Measurements from ENCODE around the gene F7.

F7 gene

DNA sequence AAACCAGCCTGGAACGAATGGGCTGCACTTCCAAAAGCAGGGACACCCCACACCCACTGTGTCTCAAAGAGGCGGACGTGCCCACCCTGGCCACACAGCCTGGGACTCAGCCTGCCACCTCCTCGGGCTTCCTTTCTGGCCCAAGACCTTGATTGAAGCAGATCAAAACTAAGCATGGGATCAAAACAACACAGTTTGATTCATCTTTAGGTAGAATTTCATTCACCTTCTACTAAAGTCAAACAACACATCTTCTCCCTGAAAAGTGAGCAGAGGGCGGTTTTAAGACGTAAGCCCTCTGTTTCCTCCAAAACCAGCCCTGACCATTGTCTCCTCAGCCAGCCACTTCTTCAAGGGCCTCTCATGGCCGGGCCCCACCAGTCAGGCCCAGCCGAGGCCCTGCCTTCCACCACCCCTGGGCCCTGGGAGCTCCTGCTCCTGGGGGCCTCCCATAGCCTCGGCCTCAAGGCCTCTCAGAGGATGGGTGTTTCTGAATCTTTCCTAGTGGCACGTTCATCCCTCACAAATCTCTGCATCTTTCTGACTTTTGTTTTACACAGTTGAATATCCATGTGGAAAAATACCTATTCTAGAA is 10.7 kb downstream of the F7 start:
- no peak for DNase-seq (ENCODE audit: low read depth in 2 of 2, low spot score in 1 of 2)

DNA sequence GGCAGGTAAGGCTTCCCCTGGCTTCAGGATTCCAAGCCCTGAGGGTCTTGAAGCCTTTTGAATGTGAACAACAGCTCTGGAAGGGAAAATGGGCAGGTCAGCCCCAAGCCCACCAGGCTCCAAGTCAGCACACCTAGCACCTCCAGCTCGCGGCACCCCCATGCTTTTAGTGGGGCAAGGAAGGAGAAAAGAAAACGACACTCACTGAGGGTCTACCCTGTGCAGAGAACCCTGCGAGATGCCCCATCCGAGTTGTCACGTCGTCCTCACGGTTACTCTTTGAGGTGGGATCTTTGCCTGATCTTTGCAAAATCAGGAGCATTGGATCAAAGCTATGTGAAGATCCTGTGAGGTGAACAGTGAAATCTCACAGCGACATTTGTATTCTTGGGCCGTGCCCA is 11.3 kb downstream of the F7 start:
- DNase-seq (ENCODE audit: low read depth in 2 of 2, low spot score in 1 of 2), result no peak

DNA sequence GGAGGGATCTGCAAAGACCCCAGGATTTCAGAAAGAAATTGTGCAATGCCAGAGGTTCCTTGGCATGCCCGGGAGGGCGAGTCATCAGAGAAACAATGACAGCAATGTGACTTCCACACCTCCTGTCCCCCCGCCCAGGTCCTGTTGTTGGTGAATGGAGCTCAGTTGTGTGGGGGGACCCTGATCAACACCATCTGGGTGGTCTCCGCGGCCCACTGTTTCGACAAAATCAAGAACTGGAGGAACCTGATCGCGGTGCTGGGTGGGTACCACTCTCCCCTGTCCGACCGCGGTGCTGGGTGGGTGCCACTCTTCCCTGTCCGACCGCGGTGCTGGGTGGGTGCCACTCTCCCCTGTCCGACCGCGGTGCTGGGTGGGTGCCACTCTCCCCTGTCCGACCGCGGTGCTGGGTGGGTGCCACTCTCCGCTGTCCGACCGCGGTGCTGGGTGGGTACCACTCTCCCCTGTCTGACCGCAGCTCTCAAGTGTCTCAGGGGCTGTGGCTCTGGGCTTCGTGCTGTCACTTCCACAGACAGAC is 11.8 kb downstream of the F7 start:
- DNase-seq (ENCODE audit: low read depth in 2 of 2, low spot score in 1 of 2), result no peak

DNA sequence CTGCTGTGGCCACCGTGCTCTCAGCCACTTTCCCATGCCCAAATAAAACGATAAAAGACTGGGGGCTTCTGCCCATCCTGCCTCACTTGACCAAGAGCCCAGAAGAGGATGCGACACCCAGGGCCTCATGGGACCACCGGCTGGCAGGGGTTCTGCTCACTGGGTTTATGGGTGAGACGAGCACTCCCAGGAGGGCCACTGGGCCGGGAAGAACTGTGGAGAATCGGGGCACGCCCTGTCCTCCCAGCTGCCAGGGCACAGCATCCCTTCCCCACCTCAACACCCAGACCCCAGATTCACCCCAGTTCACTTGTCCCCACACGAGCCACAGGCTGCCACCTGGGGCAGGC is 12.3 kb downstream of the F7 start:
- DNase-seq (ENCODE audit: low read depth in 2 of 2, low spot score in 1 of 2), result no peak

DNA sequence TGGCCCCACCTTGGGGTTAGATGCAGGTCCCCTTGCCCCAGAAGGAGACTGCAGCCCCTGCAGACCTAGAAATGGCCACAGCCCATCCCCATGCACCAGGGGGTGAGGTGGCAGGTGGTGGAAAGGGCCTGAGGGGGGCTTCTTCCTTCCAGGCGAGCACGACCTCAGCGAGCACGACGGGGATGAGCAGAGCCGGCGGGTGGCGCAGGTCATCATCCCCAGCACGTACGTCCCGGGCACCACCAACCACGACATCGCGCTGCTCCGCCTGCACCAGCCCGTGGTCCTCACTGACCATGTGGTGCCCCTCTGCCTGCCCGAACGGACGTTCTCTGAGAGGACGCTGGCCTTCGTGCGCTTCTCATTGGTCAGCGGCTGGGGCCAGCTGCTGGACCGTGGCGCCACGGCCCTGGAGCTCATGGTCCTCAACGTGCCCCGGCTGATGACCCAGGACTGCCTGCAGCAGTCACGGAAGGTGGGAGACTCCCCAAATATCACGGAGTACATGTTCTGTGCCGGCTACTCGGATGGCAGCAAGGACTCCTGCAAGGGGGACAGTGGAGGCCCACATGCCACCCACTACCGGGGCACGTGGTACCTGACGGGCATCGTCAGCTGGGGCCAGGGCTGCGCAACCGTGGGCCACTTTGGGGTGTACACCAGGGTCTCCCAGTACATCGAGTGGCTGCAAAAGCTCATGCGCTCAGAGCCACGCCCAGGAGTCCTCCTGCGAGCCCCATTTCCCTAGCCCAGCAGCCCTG is 12.8 kb downstream of the F7 start:
- DNase-seq (ENCODE audit: low read depth in 2 of 2, low spot score in 1 of 2), result no peak

DNA sequence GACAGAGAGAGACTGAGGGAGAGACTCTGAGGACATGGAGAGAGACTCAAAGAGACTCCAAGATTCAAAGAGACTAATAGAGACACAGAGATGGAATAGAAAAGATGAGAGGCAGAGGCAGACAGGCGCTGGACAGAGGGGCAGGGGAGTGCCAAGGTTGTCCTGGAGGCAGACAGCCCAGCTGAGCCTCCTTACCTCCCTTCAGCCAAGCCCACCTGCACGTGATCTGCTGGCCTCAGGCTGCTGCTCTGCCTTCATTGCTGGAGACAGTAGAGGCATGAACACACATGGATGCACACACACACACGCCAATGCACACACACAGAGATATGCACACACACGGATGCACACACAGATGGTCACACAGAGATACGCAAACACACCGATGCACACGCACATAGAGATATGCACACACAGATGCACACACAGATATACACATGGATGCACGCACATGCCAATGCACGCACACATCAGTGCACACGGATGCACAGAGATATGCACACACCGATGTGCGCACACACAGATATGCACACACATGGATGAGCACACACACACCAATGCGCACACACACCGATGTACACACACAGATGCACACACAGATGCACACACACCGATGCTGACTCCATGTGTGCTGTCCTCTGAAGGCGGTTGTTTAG is 13.7 kb downstream of the F7 start:
- DNase-seq (ENCODE audit: low read depth in 2 of 2, low spot score in 1 of 2), result no peak

DNA sequence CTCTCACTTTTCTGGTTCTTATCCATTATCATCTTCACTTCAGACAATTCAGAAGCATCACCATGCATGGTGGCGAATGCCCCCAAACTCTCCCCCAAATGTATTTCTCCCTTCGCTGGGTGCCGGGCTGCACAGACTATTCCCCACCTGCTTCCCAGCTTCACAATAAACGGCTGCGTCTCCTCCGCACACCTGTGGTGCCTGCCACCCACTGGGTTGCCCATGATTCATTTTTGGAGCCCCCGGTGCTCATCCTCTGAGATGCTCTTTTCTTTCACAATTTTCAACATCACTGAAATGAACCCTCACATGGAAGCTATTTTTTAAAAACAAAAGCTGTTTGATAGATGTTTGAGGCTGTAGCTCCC is 14.2 kb downstream of the F7 start:
- DNase-seq (ENCODE audit: low read depth in 2 of 2, low spot score in 1 of 2), result no peak

DNA sequence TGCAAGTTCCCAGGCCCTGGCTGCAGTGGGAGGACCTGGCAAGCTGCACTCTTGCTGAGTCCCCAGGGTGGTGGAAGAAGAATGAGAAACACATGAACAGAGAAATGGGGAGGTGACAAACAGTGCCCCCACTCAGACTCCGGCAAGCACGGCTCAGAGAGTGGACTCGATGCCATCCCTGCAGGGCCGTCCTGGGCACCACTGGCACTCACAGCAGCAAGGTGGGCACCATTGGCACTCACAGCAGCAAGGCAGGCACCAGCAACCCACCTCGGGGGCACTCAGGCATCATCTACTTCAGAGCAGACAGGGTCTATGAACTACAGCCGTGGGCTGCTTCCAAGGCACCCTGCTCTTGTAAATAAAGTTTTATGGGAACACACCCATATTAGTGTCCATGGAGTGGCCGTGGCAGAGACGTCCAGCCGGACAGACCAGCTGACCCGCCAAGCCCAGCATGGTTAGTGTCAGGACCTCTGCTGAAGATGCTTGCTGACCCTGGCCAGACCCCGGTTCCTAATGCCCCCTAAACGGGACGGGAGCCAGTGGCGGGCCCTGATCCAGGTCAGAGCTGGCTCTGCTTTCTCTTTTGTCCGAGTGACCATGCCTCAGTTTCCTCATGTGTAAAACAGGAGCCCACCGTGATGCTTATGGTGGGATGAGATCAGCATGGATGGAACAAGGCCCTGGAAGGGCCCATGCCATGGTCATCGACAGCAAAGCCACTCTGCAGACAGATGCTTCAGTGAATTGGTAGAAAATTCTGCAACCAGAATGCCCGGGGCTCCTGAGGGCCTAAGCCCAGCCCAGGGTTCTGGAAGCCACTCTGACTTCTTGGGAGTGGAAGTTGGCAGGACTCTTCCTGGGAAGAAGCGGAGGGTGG is 14.9 kb downstream of the F7 start:
- no peak for DNase-seq (ENCODE audit: low read depth in 2 of 2, low spot score in 1 of 2)

DNA sequence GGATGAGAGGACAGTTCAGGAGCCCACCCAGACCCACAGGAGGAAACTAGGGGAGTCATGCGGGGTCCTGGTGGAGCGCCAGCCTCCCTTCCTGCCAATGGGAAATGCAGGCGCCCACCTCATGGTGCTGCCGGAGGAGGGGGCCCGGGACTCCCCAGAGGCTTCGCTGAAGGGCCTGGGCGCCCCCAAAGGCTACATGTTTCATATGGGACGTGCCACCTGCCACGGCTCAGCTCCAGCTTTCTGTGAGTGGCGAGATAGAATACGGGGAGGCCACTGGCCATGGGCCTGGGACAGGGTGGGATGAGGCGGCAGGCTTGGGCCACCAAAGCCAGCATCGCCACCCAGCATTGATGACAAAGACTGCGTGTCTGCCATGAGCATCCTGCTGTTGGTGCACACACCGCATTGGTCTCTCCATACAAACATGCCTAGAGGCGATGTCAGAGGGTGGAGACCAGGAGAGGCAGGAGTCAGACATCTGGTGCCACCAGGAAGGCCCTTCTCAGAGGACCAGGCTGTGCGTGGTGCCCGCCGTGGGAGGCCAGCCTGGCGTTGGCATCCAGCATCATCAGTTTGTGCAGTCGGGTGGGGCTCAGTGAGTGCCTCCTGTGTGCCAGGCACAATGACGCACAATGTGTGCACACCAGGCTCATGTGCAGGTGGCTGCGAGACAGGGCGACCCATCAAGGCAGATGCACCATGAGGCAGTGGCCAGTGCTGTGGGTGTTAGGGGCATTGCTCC is 15.8 kb downstream of the F7 start:
- no peak for DNase-seq (ENCODE audit: low read depth in 2 of 2, low spot score in 1 of 2)

DNA sequence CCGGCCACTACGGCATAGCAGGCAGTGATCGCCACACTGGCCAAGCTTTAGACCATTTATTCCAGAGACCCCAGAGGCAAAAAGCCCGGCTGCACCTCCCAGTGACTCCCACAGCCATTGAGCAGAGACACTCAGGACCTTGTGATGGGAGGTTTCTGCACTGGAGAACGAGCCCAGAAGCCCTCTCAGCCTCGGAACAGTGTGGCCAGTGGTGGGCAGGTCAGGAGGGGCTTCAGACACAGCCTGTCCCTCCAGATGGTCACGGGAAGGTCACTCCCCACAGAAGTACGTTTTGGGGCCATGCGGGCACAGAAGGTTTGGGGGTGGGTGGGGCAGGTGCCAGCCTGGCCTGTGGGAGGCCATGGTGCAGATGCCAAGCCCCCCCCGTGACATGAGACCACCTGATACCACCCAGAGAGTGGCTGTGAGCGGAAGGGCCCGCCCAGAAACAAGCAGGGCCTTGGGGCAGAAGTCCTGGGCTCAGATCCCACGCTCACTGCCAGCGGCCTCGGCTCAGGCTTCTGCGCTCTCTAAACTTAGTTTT is 16.4 kb downstream of the F7 start:
- DNase-seq (ENCODE audit: low read depth in 2 of 2, low spot score in 1 of 2), result no peak

DNA sequence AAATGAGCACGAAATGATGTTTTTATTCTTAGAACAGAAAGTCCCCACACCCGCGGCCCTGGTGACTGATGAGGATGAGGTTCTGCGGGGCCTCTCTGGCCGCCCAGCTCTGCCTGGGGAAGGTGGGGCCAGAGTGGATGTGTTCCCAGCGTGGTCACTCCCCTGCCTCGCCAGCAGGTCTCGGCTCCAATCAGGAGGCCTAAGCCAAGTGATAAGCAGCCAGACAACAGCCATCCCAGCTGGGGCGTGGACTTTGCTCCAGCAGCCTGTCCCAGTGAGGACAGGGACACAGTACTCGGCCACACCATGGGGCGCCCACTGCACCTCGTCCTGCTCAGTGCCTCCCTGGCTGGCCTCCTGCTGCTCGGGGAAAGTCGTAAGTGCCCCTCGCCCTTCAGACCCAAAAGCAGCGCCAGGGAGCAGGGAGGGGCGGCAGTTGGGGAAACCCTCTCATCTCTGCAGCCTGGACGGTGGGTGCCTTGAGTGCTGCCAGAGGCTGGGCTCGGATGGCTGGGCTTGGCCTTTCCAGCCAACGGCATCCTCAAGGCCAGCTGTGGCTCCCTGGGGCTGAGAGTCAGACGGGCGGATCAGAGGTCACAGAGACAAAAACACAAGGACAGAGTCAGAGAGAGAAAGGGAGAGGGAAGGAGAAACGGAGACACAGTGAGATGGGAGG is 17.1 kb downstream of the F7 start, which contains the start of gene F10:
Gene F10, plus strand, starts transcription at position 250 of the 676 bp plus-strand sequence. Its CDS starts 57 bp downstream, at position 307.
- no peak for DNase-seq (ENCODE audit: low read depth in 2 of 2, low spot score in 1 of 2)

DNA sequence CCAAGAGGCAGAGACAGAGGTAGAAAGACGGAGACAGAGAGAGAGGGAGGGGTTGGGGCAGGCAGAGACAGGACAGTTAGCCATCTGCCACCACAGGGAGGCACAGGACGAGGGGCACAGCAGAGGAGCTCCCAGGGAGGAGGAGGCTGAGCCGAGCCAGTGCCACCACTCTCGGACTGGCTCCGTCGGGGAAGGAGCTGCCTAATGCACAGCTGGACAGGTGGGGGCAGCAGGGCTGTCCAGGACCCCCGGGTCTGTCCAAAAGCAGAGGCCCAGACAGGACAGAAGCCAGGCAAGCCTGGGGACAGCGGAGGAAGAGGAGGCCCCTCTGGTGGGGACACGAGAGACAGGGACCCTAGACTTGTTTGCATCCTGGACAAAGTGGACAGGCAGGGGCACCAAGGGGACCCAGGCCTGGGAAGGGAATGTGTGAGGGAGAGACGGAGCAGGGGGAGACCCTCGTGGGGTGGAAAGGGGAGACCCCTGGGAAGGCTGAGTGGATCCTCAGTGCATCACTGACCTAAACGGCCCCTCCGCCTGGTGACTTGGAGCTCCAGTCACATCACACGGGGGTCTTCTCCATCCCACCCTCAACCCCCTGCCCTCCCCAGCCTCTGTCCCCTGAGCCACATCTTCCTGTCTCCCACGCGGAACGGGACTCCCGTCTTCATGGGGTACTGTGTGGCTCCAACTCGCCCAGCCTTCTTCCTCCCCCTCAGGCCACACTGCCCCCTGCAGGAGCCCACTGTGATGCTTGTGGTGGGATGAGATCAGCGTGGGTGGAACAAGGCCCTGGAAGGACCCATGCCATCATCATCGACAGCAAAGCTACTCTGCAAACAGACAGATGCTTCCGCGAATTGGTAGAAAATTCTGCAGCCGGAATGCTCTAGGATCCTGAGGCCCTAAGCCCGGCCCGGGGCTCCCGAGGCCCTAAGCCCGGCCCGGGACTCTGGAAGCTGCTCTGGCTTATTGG is 17.9 kb downstream of the F7 start:
- no peak for DNase-seq (ENCODE audit: low read depth in 2 of 2, low spot score in 1 of 2)

DNA sequence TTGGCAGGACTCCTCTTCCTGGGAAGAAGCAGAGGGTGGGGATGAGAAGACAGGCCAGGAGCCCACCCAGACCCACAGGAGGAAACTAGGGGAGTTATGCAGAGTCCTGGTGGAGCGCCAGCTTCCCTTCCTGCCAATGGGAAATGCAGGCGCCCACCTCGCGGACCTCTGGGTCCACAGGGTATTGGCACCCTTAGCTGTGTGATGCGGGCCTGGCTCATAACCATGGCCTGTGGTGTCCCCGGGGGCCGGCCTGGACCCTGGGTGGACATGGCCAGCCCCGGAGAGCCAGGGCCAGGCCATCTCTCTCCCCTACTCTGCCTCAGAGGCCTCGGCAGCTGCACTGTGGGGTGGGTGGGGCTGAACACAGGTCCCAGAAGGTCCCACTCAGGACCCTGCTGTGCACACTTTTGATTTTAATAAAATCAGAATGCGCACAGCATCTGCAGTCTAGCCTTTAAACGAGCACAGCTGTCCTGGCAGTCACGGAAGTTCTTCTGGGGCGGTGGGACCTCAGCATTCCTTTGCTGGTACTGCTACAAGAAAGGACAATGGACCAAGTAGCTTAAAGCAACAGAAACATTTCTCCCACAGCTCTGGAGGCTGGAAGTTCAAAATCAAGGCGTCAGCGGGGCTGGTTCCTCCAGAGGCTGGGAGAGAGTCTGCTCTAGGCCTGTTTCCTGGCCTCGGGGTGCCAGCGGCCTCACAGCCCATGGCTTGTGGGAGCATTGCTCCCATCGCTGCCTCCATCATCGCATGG is 18.8 kb downstream of the F7 start:
- no peak for DNase-seq (ENCODE audit: low read depth in 2 of 2, low spot score in 1 of 2)

DNA sequence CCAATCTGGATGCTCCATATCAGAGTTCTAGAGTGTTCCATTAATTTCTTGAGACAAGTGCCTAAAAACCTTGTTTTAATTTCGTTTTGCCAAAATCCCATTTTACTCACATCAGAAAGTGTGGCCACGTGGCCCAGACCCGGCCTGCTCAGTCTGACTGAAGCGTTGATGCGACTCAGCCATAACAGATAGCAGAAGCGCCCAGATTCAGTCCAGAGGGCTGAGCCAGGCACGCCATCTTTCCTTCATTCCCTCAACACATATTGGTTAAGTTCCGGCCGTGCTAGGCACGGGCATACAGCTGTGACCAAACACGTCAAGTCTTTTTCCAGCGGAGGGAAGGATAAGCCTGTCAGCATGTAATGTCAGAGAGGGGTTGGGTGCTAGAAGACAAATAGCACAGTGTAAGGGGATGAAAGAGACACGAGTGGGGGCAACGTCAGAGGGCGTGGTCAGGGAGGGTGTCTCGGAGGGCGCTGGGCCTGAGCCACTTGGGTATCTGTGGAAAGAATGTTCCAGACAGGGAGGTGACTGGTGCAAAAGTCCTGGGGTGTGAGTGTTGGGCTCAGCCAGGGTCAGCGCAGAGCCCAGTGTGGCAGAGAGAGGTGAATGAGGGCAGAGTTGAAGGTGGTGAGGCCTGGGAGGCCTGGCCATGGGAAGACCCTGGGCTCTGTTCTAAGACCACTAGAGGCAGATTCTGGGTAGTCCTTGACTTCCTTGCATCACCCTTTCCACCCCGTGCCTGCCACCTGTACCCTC is 20.1 kb downstream of the F7 start:
- no peak for DNase-seq (ENCODE audit: low read depth in 2 of 2, low spot score in 1 of 2)

DNA sequence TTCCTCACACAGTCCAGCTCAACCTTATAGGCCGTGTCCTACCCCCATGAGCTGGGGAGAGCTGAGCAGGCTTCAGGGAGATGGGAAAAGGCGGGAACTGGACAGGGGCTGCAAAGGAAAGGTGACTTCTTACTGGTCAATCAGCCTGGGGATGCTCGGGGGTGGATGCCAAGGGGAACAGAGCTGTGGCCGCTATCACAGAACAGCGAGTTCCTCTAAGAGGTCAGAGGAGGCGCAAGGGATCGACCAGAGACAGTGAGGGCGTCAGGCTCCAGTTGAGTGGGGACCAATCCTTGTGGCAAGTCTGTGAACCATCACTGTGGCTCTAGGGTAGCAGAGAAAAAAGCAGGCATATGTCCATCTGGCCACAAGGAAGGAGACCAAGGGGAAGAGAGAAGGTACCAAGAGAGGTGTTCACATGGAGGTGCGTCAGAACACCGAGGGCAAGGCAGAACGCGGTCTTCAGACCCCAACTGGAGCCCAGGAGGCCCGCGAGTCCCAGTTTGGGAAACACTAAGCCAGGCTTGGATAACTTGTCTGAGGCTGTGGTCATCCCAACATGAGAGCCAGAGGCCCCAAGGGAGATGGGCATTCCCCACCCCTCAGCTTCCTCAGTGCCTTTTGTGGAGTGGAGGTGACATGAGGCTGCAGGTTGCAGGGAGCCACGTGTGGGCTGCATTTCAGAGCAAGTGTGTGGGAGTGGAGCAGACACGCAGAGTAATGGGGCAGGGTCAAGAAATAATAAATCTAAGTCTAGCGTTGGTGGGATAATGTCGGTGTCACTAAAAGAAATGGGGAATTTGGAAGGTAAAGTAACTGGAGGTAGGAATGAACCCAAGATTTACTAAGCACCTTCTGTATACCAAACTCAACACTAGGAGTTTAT is 20.9 kb downstream of the F7 start:
- no peak for DNase-seq (ENCODE audit: low read depth in 2 of 2, low spot score in 1 of 2)

DNA sequence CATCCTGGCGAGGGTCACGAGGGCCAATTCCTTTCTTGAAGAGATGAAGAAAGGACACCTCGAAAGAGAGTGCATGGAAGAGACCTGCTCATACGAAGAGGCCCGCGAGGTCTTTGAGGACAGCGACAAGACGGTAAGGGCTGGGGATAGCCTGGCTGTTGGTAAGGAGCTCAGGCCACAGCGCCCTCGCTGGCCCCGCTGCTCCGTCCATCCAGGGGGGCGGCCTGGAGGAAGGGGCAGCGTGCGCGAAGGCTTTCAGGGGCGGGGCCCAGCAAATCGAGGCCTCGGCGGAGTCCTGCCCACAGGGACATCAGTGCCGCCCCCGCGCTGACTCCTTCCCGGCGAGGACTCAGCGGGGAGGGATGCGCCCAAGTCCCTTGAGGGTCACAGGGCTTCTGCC is 23.9 kb downstream of the F7 start:
- DNase-seq (ENCODE audit: low read depth in 2 of 2, low spot score in 1 of 2), result no peak
